Liver (tissue), 9 donors: ENCODE results near the gene RNASE13. TPM values are rescaled to one million over a fixed set of nuclear protein-coding genes. Genes with fewer than 3 reads are reported as not detected.

ENCODE experiments used
- DNase-seq: peaks from one replicate; pipeline ENCODE4 v3.0.0-alpha.2; 2017; ENCODE audit warnings: low spot score
- H3K27ac ChIP-seq, 2 donors: one replicate each; pipeline ENCODE4 v1.7.0; 2013; ENCODE audit warnings: inconsistent platforms in 2 of 2, low read length in 2 of 2, control low read depth in 1 of 2, low read depth in 1 of 2, mild to moderate bottlenecking in 1 of 2
- H3K27me3 ChIP-seq, 4 donors: one replicate each; pipeline versions ENCODE4 v1.6.1 to v1.7.0; 2013; ENCODE audit warnings: low read length in 3 of 4, inconsistent platforms in 1 of 4, mild to moderate bottlenecking in 1 of 4, moderate library complexity in 1 of 4; ENCODE audit not compliant: control insufficient read depth in 4 of 4, insufficient read depth in 4 of 4
- H3K36me3 ChIP-seq, 4 donors: one replicate each; pipeline versions ENCODE4 v1.6.1 to v1.7.0; 2013; ENCODE audit warnings: low read length in 3 of 4, mild to moderate bottlenecking in 3 of 4, low read depth in 1 of 4, moderate library complexity in 1 of 4; ENCODE audit not compliant: control insufficient read depth in 4 of 4, insufficient read depth in 3 of 4
- H3K4me1 ChIP-seq, 4 donors: one replicate each; pipeline versions ENCODE4 v1.6.1 to v1.7.0; 2013; ENCODE audit warnings: low read length in 3 of 4, mild to moderate bottlenecking in 3 of 4, moderate library complexity in 1 of 4; ENCODE audit not compliant: control insufficient read depth in 4 of 4, insufficient read depth in 4 of 4
- H3K4me3 ChIP-seq, 3 donors: one replicate each; pipeline versions ENCODE4 v1.6.1 to v1.7.0; 2013; ENCODE audit warnings: low read length in 3 of 3, control low read depth in 1 of 3, low read depth in 1 of 3, mild to moderate bottlenecking in 1 of 3
- H3K9ac ChIP-seq, 2 donors: one replicate each; pipeline ENCODE4 v1.7.0; 2013; ENCODE audit warnings: low read length in 2 of 2, mild to moderate bottlenecking in 2 of 2, moderate library complexity in 2 of 2, control low read depth in 1 of 2, low read depth in 1 of 2
- H3K9me3 ChIP-seq, 4 donors: one replicate each; pipeline versions ENCODE4 v1.6.1 to v1.7.0; 2013; ENCODE audit warnings: low read length in 3 of 4; ENCODE audit not compliant: control insufficient read depth in 4 of 4
- ATF3 ChIP-seq: IDR thresholded peaks from 2 replicates; pipeline ENCODE4 v1.6.1; 2016; ENCODE audit warnings: antibody characterized with exemption
- CTCF ChIP-seq: fragments of 150-350 bp; IDR thresholded peaks from 2 replicates; pipeline ENCODE4 v1.5.1; 2017; ENCODE audit warnings: improper control_type of control experiment, low read depth, low read length; ENCODE audit not compliant: missing input control
- EGR1 ChIP-seq, 2 donors: IDR thresholded peaks; 2 replicates each; pipeline ENCODE4 v1.6.1; 2016 to 2018; ENCODE audit warnings: antibody characterized with exemption in 2 of 2, low read depth in 2 of 2
- FOXA1 ChIP-seq: IDR thresholded peaks from 2 replicates; pipeline ENCODE4 v1.6.1; 2016; ENCODE audit warnings: antibody characterized with exemption
- FOXA2 ChIP-seq: IDR thresholded peaks from 2 replicates; pipeline ENCODE4 v1.6.1; 2016; ENCODE audit warnings: antibody characterized with exemption
- GABPA ChIP-seq, 2 donors: IDR thresholded peaks in 1 of 2; conservative IDR thresholded peaks in 1 of 2; 2 replicates each; pipeline ENCODE4 v1.6.1; 2016; ENCODE audit warnings: antibody characterized with exemption in 2 of 2, mild to moderate bottlenecking in 1 of 2, moderate library complexity in 1 of 2
- HNF4A ChIP-seq, 2 donors: conservative IDR thresholded peaks; 2 replicates each; pipeline ENCODE4 v1.6.1; 2016; ENCODE audit warnings: antibody characterized with exemption in 2 of 2, mild to moderate bottlenecking in 2 of 2
- HNF4G ChIP-seq: IDR thresholded peaks from 2 replicates; pipeline ENCODE4 v1.6.1; 2016; ENCODE audit warnings: antibody characterized with exemption
- JUND ChIP-seq, 2 donors: IDR thresholded peaks; 2 replicates each; pipeline ENCODE4 v1.6.1; 2016; ENCODE audit warnings: antibody characterized with exemption in 2 of 2
- MAX ChIP-seq: IDR thresholded peaks from 2 replicates; pipeline ENCODE4 v1.6.1; 2016; ENCODE audit warnings: antibody characterized with exemption
- NR2F2 ChIP-seq: IDR thresholded peaks from 2 replicates; pipeline ENCODE4 v1.6.1; 2016; ENCODE audit warnings: antibody characterized with exemption
- RAD21 ChIP-seq, 2 donors: IDR thresholded peaks; 2 replicates each; pipeline ENCODE4 v1.6.1; 2016; ENCODE audit warnings: antibody characterized with exemption in 2 of 2, mild to moderate bottlenecking in 2 of 2
- REST ChIP-seq: IDR thresholded peaks from 2 replicates; pipeline ENCODE4 v1.6.1; 2016; ENCODE audit warnings: antibody characterized with exemption, mild to moderate bottlenecking
- RXRA ChIP-seq, 2 donors: IDR thresholded peaks; 2 replicates each; pipeline ENCODE4 v1.6.1; 2017 to 2018; ENCODE audit warnings: antibody characterized with exemption in 2 of 2, mild to moderate bottlenecking in 1 of 2
- SP1 ChIP-seq: IDR thresholded peaks from 2 replicates; pipeline ENCODE4 v1.6.1; 2018; ENCODE audit warnings: antibody characterized with exemption, mild to moderate bottlenecking
- TAF1 ChIP-seq: conservative IDR thresholded peaks from 2 replicates; pipeline ENCODE4 v1.6.1; 2016; ENCODE audit warnings: antibody characterized with exemption, mild to moderate bottlenecking
- YY1 ChIP-seq: IDR thresholded peaks from 2 replicates; pipeline ENCODE4 v1.6.1; 2016; ENCODE audit warnings: antibody characterized with exemption, mild to moderate bottlenecking
- ZBTB33 ChIP-seq: IDR thresholded peaks from 2 replicates; pipeline ENCODE4 v1.6.1; 2016; ENCODE audit warnings: antibody characterized with exemption
- WGBS: extraction: QIAGEN DNeasy Blood & Tissue Kit; methylation state at CpG from one replicate; pipeline ENCODE4 v1.1.7; 2013; 5-methylcytosine and 5-hydroxymethylcytosine counted together
- polyA plus RNA-seq, 2 donors: library from polyadenylated mRNA; stranded (reverse) in 1 of 2; unstranded in 1 of 2; fragments of 200-250 nt in 1 of 2; fragments of >200 nt in 1 of 2; fragmentation: Nextera tagmentation in 1 of 2; extraction: Ambion mirVana in 1 of 2; gene quantifications; one replicate each; pipeline versions ENCODE4 v1.2.1 to v1.2.3, GENCODE V29; 2013 to 2015
- total RNA-seq, 2 donors: library from RNA; depleted of rRNA; stranded (reverse); fragments of >200 nt; gene quantifications; one replicate each; pipeline ENCODE4 v1.2.3, GENCODE V29; 2014
- donor health status: healthy.
- donor health status: healthy.
- donor health status: healthy.
- donor health status: healthy.
- donor health status: healthy.

Gene RNASE13
- total and polyA plus RNA-seq, 4 donors = 0.05 to 0.08 TPM; not detected in 2

GRCh38 chr14:21018286-21018685, 16.3 kb downstream of the RNASE13 start:
- peaks cover 0 to 53% (median 32%) of the 10 kb centered on the region in 4 donors for H3K4me1 ChIP-seq
- no peaks in the 10 kb centered on the region for H3K27me3 ChIP-seq
- no peak for DNase-seq
- 77% methylated on average over 7 of the region's 7 CpGs for WGBS
- no peaks in the 10 kb centered on the region for H3K9me3 ChIP-seq
- no peak overlapping the region for H3K4me3 ChIP-seq
- no peak overlapping the region for H3K9ac ChIP-seq
- TF ChIP-seq YY1 = no peak
- TF ChIP-seq MAX = no peak
- TF ChIP-seq FOXA1 = no peak
- no peak for TF ChIP-seq RAD21 (IDR thresholded peaks at IDR 0.05)
- no peak for TF ChIP-seq CTCF
- TF ChIP-seq HNF4G = no peak
- no peak for TF ChIP-seq NR2F2
- H3K36me3 ChIP-seq = peaks cover 8 to 45% (median 44%) of the 10 kb centered on the region in 4 donors
- H3K27ac ChIP-seq = no peak overlapping the region

- 76% methylated on average over 28 of the region's 28 CpGs for WGBS
- Histone ChIP-seq H3K27ac (no peak overlapping the region), H3K27me3 (no peaks in the 10 kb centered on the region), H3K4me1 (peaks cover 0 to 47% (median 26%) of the 10 kb centered on the region in 4 donors), H3K36me3 (peaks cover 8 to 45% (median 44%) of the 10 kb centered on the region in 4 donors), H3K4me3 (no peak overlapping the region), H3K9ac (no peak overlapping the region), H3K9me3 (no peaks in the 10 kb centered on the region)
- TF ChIP-seq HNF4G = no peak
- TF ChIP-seq NR2F2 = no peak
- TF ChIP-seq ZBTB33 = no peak
- no peak for TF ChIP-seq EGR1 (IDR thresholded peaks at IDR 0.05; ENCODE audit: low read depth in 2 of 2)
- TF ChIP-seq FOXA2 = no peak
- no peak for TF ChIP-seq MAX
- TF ChIP-seq YY1 = no peak
- no peak for TF ChIP-seq ATF3
- TF ChIP-seq CTCF = no peak
- no peak for TF ChIP-seq SP1
- no peak for TF ChIP-seq FOXA1
- TF ChIP-seq GABPA (IDR thresholded peaks at IDR 0.05 in 1 of 2, conservative IDR thresholded peaks at IDR 0.05 in 1 of 2) = no peak
- no peak for TF ChIP-seq RAD21 (IDR thresholded peaks at IDR 0.05)
- no peak for TF ChIP-seq JUND (IDR thresholded peaks at IDR 0.05)
- no peak for TF ChIP-seq TAF1
- TF ChIP-seq REST = no peak
- TF ChIP-seq HNF4A (conservative IDR thresholded peaks at IDR 0.05) = no peak
- TF ChIP-seq RXRA (IDR thresholded peaks at IDR 0.05) = no peak
- no peak for DNase-seq
Observed at GRCh38 chr14:21017528-21018245, 16.9 kb downstream of the RNASE13 start.
